A673 (cell line): Measurements from ENCODE around the gene SLC25A29. TPM values are rescaled to one million over a fixed set of nuclear protein-coding genes. Genes with fewer than 3 reads are reported as not detected.
"Not testable (repeated sequence)": the region's sequence is repeated elsewhere in the genome, so short reads cannot be mapped to it uniquely, and the experiment has no call there.

Experiments
- BruUV-seq: library from RNA; stranded (reverse); fragments of 400-500 nt; replicated peaks from 2 replicates; lab custom pipeline; 2021; lab: Mats Ljungman, UMichigan
- CTCF ChIA-PET: fragments of 300-600 bp; sonication (Branson Sonifier 250); formaldehyde crosslinking; loops from one replicate; lab custom pipeline; 2022; ENCODE audit warnings: antibody characterized with exemption; lab: Charles Lee
- POLR2A ChIA-PET: fragments of 300-600 bp; sonication (Branson Sonifier 250); formaldehyde crosslinking; loops from one replicate; lab custom pipeline; 2022; ENCODE audit warnings: antibody characterized with exemption; ENCODE audit not compliant: low non-redundant PET; lab: Charles Lee
- DNase-seq: peaks from one replicate; pipeline ENCODE4 v3.0.0-alpha.2; 2015; ENCODE audit warnings: low spot score
- H3K27ac ChIP-seq: fragments of 200-600 bp; sonication (generic); 2 replicates; pipeline ENCODE4 v1.5.1; 2016; ENCODE audit warnings: mixed run types, low read depth, mild to moderate bottlenecking, mixed read lengths, antibody characterized with exemption, low read length; ENCODE audit not compliant: poor library complexity, severe bottlenecking
- H3K27me3 ChIP-seq: fragments of 200-600 bp; sonication (generic); replicated peaks from 2 replicates; pipeline ENCODE4 v1.6.1; 2017; ENCODE audit warnings: mixed run types, low read depth, mild to moderate bottlenecking, mixed read lengths, antibody characterized with exemption, low read length; ENCODE audit not compliant: insufficient read depth, poor library complexity
- H3K36me3 ChIP-seq: fragments of 200-600 bp; sonication (generic); 2 replicates; pipeline ENCODE4 v1.6.1; 2016; ENCODE audit warnings: mixed run types, mild to moderate bottlenecking, mixed read lengths, antibody characterized with exemption, low read length; ENCODE audit not compliant: insufficient read depth, poor library complexity, severe bottlenecking
- H3K4me1 ChIP-seq: fragments of 200-600 bp; sonication (generic); 2 replicates; pipeline ENCODE4 v1.6.1; 2017; ENCODE audit warnings: mixed run types, mild to moderate bottlenecking, mixed read lengths, antibody characterized with exemption, low read length; ENCODE audit not compliant: insufficient read depth, poor library complexity, severe bottlenecking
- H3K4me3 ChIP-seq: fragments of 200-600 bp; sonication (generic); 2 replicates; pipeline ENCODE4 v1.5.1; 2016; ENCODE audit warnings: low read depth, mixed run types, mild to moderate bottlenecking, mixed read lengths, low read length; ENCODE audit not compliant: poor library complexity, severe bottlenecking
- H3K9me3 ChIP-seq: fragments of 200-600 bp; sonication (generic); 2 replicates; pipeline ENCODE4 v1.6.1; 2016; ENCODE audit warnings: mixed run types, low read depth, mild to moderate bottlenecking, mixed read lengths, antibody characterized with exemption, low read length; ENCODE audit not compliant: poor library complexity, severe bottlenecking
- CTCF ChIP-seq: fragments of 300-800, 200-600 bp; sonication (generic); conservative IDR thresholded peaks from 2 replicates; pipeline ENCODE4 v1.5.1; 2017; ENCODE audit warnings: low read depth, mild to moderate bottlenecking, antibody characterized with exemption, low read length, moderate library complexity, mixed read lengths
- EZH2 ChIP-seq: fragments of 200-600 bp; sonication (generic); IDR thresholded peaks from 2 replicates; pipeline ENCODE4 v1.6.1; 2017; ENCODE audit warnings: borderline replicate concordance, low read depth, mild to moderate bottlenecking, mixed read lengths, antibody characterized with exemption, low read length; ENCODE audit not compliant: poor library complexity, severe bottlenecking
- intact Hi-C: fragments of 100-400 bp; cut with micrococcal nuclease; formaldehyde crosslinking; loops from one replicate; pipeline ENCODE4 v1.10.0; 2022; ENCODE audit not compliant: unreplicated experiment
- total RNA-seq: library from RNA; stranded (reverse); gene quantifications from 2 replicates; pipeline ENCODE4 v1.2.3, GENCODE V29; 2021

SLC25A29 gene
- total RNA-seq, 1 experiment from 2014 or later = 49.3 TPM

- Histone ChIP-seq H3K27ac (no peak overlapping the region), H3K4me3 (no peak overlapping the region), H3K4me1 (no peaks in the 10 kb centered on the region), H3K36me3 (peaks cover 34% of the 10 kb centered on the region), H3K9me3 (no peaks in the 10 kb centered on the region), H3K27me3 (no peaks in the 10 kb centered on the region)
- no peak for DNase-seq
- BruUV-seq = no TSS peak
- TF ChIP-seq CTCF (no peak), EZH2 (no peak)
- ChIA-PET CTCF (no interaction called here), POLR2A (no interaction called here)
- intact Hi-C loops = no loop called here
Observed at GRCh38 chr14:100345711-100346110, 39.5 kb upstream of the SLC25A29 start.

DNA sequence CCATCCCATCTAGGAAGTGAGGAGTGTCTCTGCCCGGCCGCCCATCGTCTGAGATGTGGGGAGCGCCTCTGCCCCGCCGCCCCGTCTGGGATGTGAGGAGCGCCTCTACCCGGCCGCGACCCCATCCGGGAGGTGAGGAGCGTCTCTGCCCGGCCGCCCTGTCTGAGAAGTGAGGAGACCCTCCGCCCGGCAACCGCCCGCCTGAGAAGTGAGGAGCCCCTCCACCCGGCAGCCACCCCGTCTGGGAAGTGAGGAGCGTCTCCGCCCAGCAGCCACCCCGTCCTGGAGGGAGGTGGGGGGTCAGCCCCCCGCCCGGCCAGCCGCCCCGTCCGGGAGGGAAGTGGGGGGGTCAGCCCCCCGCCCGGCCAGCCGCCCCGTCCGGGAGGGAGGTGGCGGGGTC is 38.4 kb upstream of the SLC25A29 start:
- intact Hi-C loops, CTCF ChIA-PET, H3K9me3 ChIP-seq, POLR2A ChIA-PET, DNase-seq, H3K27ac ChIP-seq, H3K4me1 ChIP-seq, H3K27me3 ChIP-seq, H3K4me3 ChIP-seq, BruUV-seq: not testable (repeated sequence)
- peaks cover 36% of the 10 kb centered on the region for H3K36me3 ChIP-seq

- H3K4me1 ChIP-seq, POLR2A ChIA-PET, BruUV-seq, H3K4me3 ChIP-seq, H3K9me3 ChIP-seq, H3K27ac ChIP-seq, H3K27me3 ChIP-seq, DNase-seq, intact Hi-C loops, CTCF ChIA-PET: not testable (repeated sequence)
- peaks cover 27% of the 10 kb centered on the region for H3K36me3 ChIP-seq
Observed at GRCh38 chr14:100342826-100343225, 36.6 kb upstream of the SLC25A29 start.

GRCh38 chr14:100342195-100342594 is 36.0 kb upstream of the SLC25A29 start:
- CTCF ChIA-PET = no interaction called here
- intact Hi-C loops = no loop called here
- BruUV-seq = no TSS peak
- DNase-seq = no peak
- Histone ChIP-seq H3K36me3 (peaks cover 31% of the 10 kb centered on the region), H3K27me3 (no peaks in the 10 kb centered on the region), H3K9me3 (no peaks in the 10 kb centered on the region), H3K4me1 (no peaks in the 10 kb centered on the region), H3K4me3 (no peak overlapping the region), H3K27ac (no peak overlapping the region)
- POLR2A ChIA-PET = no interaction called here
- TF ChIP-seq EZH2 (no peak), CTCF (no peak)
